Stimulated activated CD4-positive, alpha-beta T cell treated with anti-CD3 and anti-CD28 coated beads, Interleukin-12 subunit alpha, Interleukin-12 subunit beta, amount 100 ng/mL, for 24 hours (primary cell): ENCODE results near the gene HSD17B2.

Source experiments
- DNase-seq, 2 experiments: peaks; one replicate each; pipeline ENCODE4 v3.0.0-alpha.2; 2020; ENCODE audit warnings: low read depth in 2 of 2

The HSD17B2 gene

GRCh38 chr16:82047787-82048186, 12.7 kb downstream of the HSD17B2 start:
- no peak for DNase-seq

GRCh38 chr16:82049484-82049883, 14.4 kb downstream of the HSD17B2 start:
- no peak for DNase-seq

- no peak for DNase-seq
These were observed 15.5 kb downstream of the HSD17B2 start for GRCh38 chr16:82050506-82050905.

- DNase-seq, result no peak
These were observed 15.9 kb downstream of the HSD17B2 start for GRCh38 chr16:82050909-82051357.

GRCh38 chr16:82051656-82052055, 16.6 kb downstream of the HSD17B2 start:
- no peak for DNase-seq

- no peak for DNase-seq
These were observed 20.1 kb downstream of the HSD17B2 start for GRCh38 chr16:82055117-82055516.

- no peak for DNase-seq
These were observed 20.9 kb downstream of the HSD17B2 start for GRCh38 chr16:82055728-82056549.

GRCh38 chr16:82056550-82056896, 21.5 kb downstream of the HSD17B2 start:
- DNase-seq, result no peak

- DNase-seq, result no peak
These were observed 24.3 kb downstream of the HSD17B2 start for GRCh38 chr16:82059161-82059982.

GRCh38 chr16:82059983-82060421, 24.9 kb downstream of the HSD17B2 start:
- no peak for DNase-seq

GRCh38 chr16:82061861-82062525, 26.9 kb downstream of the HSD17B2 start:
- DNase-seq, result no peak

- no peak for DNase-seq
These were observed 27.6 kb downstream of the HSD17B2 start for GRCh38 chr16:82062645-82063058.

- DNase-seq, result no peak
These were observed 28.5 kb downstream of the HSD17B2 start for GRCh38 chr16:82063456-82064082.

GRCh38 chr16:82067042-82067803, 32.2 kb downstream of the HSD17B2 start:
- DNase-seq, result no peak

GRCh38 chr16:82067804-82068325, 32.8 kb downstream of the HSD17B2 start:
- no peak for DNase-seq

- no peak for DNase-seq
These were observed 35.8 kb downstream of the HSD17B2 start for GRCh38 chr16:82070656-82071369.

- no peak for DNase-seq
These were observed 36.4 kb downstream of the HSD17B2 start for GRCh38 chr16:82071421-82071820.

- no peak for DNase-seq
These were observed 37.3 kb downstream of the HSD17B2 start for GRCh38 chr16:82072313-82072712.

- no peak for DNase-seq
These were observed 39.0 kb downstream of the HSD17B2 start for GRCh38 chr16:82074019-82074558.

- no peak for DNase-seq
These were observed 43.1 kb downstream of the HSD17B2 start for GRCh38 chr16:82078125-82078524.
